Epithelial cell of proximal tubule (primary cell): Measurements from ENCODE around the gene PSMA5. TPM values are rescaled to one million over a fixed set of nuclear protein-coding genes. Genes with fewer than 3 reads are reported as not detected.

Experiments
- DNase-seq: peaks from one replicate; pipeline ENCODE4 v3.0.0-alpha.2; 2011; ENCODE audit warnings: low read depth
- H3K4me3 ChIP-seq: 2 replicates; pipeline ENCODE4 v1.5.1; 2011; ENCODE audit warnings: low read depth, mild to moderate bottlenecking, low read length
- CTCF ChIP-seq: conservative IDR thresholded peaks from 2 replicates; pipeline ENCODE4 v1.5.1; 2012; ENCODE audit warnings: low read depth, mild to moderate bottlenecking, low read length
- total RNA-seq: library from RNA; depleted of rRNA; stranded (reverse); fragments of >200 nt; gene quantifications from 2 replicates; pipeline ENCODE4 v1.2.3, GENCODE V29; 2015

The PSMA5 gene
- total RNA-seq, 1 donor from 2014 or later, result 67.5 TPM

- no peak for TF ChIP-seq CTCF
- DNase-seq, result no peak
- no peak overlapping the region for H3K4me3 ChIP-seq
Observed at GRCh38 chr1:109369167-109369746, 57.0 kb downstream of the PSMA5 start.

- no peak for TF ChIP-seq CTCF
Observed at GRCh38 chr1:109368464-109368863, 57.8 kb downstream of the PSMA5 start.

GRCh38 chr1:109367626-109368025 is 58.6 kb downstream of the PSMA5 start:
- H3K4me3 ChIP-seq, result no peak overlapping the region
- DNase-seq, result no peak
- TF ChIP-seq CTCF, result no peak

More at GRCh38 chr1:109368464-109368863, 57.8 kb downstream of the PSMA5 start:
- DNase-seq, result no peak
- no peak overlapping the region for H3K4me3 ChIP-seq

- no peak overlapping the region for H3K4me3 ChIP-seq
- no peak for TF ChIP-seq CTCF
- DNase-seq, result no peak
Observed at GRCh38 chr1:109365642-109366204, 60.5 kb downstream of the PSMA5 start.

- no peak overlapping the region for H3K4me3 ChIP-seq
- no peak for DNase-seq
- no peak for TF ChIP-seq CTCF
Observed at GRCh38 chr1:109361649-109362048, 64.6 kb downstream of the PSMA5 start.

GRCh38 chr1:109361069-109361468 is 65.2 kb downstream of the PSMA5 start:
- no peak overlapping the region for H3K4me3 ChIP-seq
- TF ChIP-seq CTCF, result no peak
- no peak for DNase-seq

- no peak overlapping the region for H3K4me3 ChIP-seq
- DNase-seq, result no peak
- no peak for TF ChIP-seq CTCF
Observed at GRCh38 chr1:109357616-109358015, 68.6 kb downstream of the PSMA5 start.
